Mesothelial cell of epicardium (in vitro differentiated cells): ENCODE measurements around the gene NNT. TPM values are rescaled to one million over a fixed set of nuclear protein-coding genes. Genes with fewer than 3 reads are reported as not detected.

Source experiments
- DNase-seq, 2 experiments: peaks; one replicate each; pipeline ENCODE4 v3.0.0; 2021; ENCODE audit warnings: low spot score in 2 of 2; ENCODE audit not compliant: unreplicated experiment in 2 of 2
- H3K27ac Mint-ChIP-seq: 2 replicates; pipeline ENCODE4 v1.8.0; 2021; ENCODE audit warnings: mixed read lengths
- H3K27me3 Mint-ChIP-seq: 2 replicates; pipeline ENCODE4 v1.8.0; 2021; ENCODE audit warnings: low read depth, mixed read lengths
- H3K36me3 Mint-ChIP-seq: 2 replicates; pipeline ENCODE4 v1.8.0; 2021; ENCODE audit warnings: mixed read lengths
- H3K4me1 Mint-ChIP-seq: 2 replicates; pipeline ENCODE4 v1.8.0; 2021; ENCODE audit warnings: mixed read lengths
- H3K4me3 Mint-ChIP-seq: 2 replicates; pipeline ENCODE4 v1.8.0; 2021; ENCODE audit warnings: mild to moderate bottlenecking, moderate library complexity, mixed read lengths
- H3K9me3 Mint-ChIP-seq: 2 replicates; pipeline ENCODE4 v1.8.0; 2021; ENCODE audit warnings: mixed read lengths
- CTCF ChIP-seq: fragments of 200-600 bp; sonication (generic); IDR thresholded peaks from one replicate; pipeline ENCODE4 v1.5.0; 2021; ENCODE audit warnings: antibody characterized with exemption; ENCODE audit not compliant: unreplicated experiment
- total RNA-seq: library from RNA; stranded (reverse); gene quantifications from 3 replicates; pipeline ENCODE4 v1.2.1, GENCODE V29; 2021

Gene NNT
- total RNA-seq, 1 donor from 2014 or later, result 68.7 TPM

- H3K36me3 Mint-ChIP-seq, result no peaks in the 10 kb centered on the region
- no peak overlapping the region for H3K27ac Mint-ChIP-seq
- no peak for TF ChIP-seq CTCF
- no peak for DNase-seq
- no peaks in the 10 kb centered on the region for H3K9me3 Mint-ChIP-seq
- no peak overlapping the region for H3K4me3 Mint-ChIP-seq
- no peaks in the 10 kb centered on the region for H3K27me3 Mint-ChIP-seq
- H3K4me1 Mint-ChIP-seq, result peaks cover 23% of the 10 kb centered on the region
Observed at GRCh38 chr5:43560128-43560527, 42.9 kb upstream of the NNT start.

- peaks cover 18% of the 10 kb centered on the region for H3K4me1 Mint-ChIP-seq
- no peaks in the 10 kb centered on the region for H3K27me3 Mint-ChIP-seq
- no peak for TF ChIP-seq CTCF
- DNase-seq, result no peak
- H3K27ac Mint-ChIP-seq, result no peak overlapping the region
- no peaks in the 10 kb centered on the region for H3K9me3 Mint-ChIP-seq
- no peak overlapping the region for H3K4me3 Mint-ChIP-seq
- H3K36me3 Mint-ChIP-seq, result no peaks in the 10 kb centered on the region
Observed at GRCh38 chr5:43561356-43561755, 41.6 kb upstream of the NNT start.

- no peak overlapping the region for H3K27ac Mint-ChIP-seq
- no peak for TF ChIP-seq CTCF
- H3K4me1 Mint-ChIP-seq, result peaks cover 18% of the 10 kb centered on the region
- no peak overlapping the region for H3K4me3 Mint-ChIP-seq
- no peaks in the 10 kb centered on the region for H3K27me3 Mint-ChIP-seq
- no peaks in the 10 kb centered on the region for H3K36me3 Mint-ChIP-seq
- H3K9me3 Mint-ChIP-seq, result no peaks in the 10 kb centered on the region
- DNase-seq, result no peak
Observed at GRCh38 chr5:43563321-43563720, 39.7 kb upstream of the NNT start.

- Mint-ChIP-seq H3K36me3 (no peaks in the 10 kb centered on the region), H3K4me3 (no peak overlapping the region), H3K27me3 (no peaks in the 10 kb centered on the region), H3K27ac (no peak overlapping the region), H3K9me3 (no peaks in the 10 kb centered on the region), H3K4me1 (peaks cover 18% of the 10 kb centered on the region)
- no peak for DNase-seq
- no peak for TF ChIP-seq CTCF
Observed at GRCh38 chr5:43564289-43564850, 38.6 kb upstream of the NNT start.

GRCh38 chr5:43565043-43565442, 37.9 kb upstream of the NNT start:
- no peak for TF ChIP-seq CTCF
- Mint-ChIP-seq H3K27me3 (no peaks in the 10 kb centered on the region), H3K9me3 (no peaks in the 10 kb centered on the region), H3K36me3 (no peaks in the 10 kb centered on the region), H3K4me1 (peaks cover 18% of the 10 kb centered on the region), H3K27ac (no peak overlapping the region), H3K4me3 (no peak overlapping the region)
- DNase-seq, result no peak

- H3K27ac Mint-ChIP-seq, result no peak overlapping the region
- peaks cover 19% of the 10 kb centered on the region for H3K4me1 Mint-ChIP-seq
- H3K36me3 Mint-ChIP-seq, result no peaks in the 10 kb centered on the region
- H3K4me3 Mint-ChIP-seq, result no peak overlapping the region
- no peak for DNase-seq
- no peaks in the 10 kb centered on the region for H3K27me3 Mint-ChIP-seq
- TF ChIP-seq CTCF, result no peak
- H3K9me3 Mint-ChIP-seq, result no peaks in the 10 kb centered on the region
Observed at GRCh38 chr5:43567967-43568366, 35.0 kb upstream of the NNT start.
